ENCODE results near the gene NISCH.

Gene NISCH

GRCh38 chr3:52527732-52528585 is 72.6 kb downstream of the NISCH start:
- DNase-seq, result peak in 1 of 5 donors; percentile 7

GRCh38 chr3:52528586-52529375 is 73.4 kb downstream of the NISCH start:
- DNase-seq, result peak in 1 of 5 donors; percentile 6

- no peak for DNase-seq
Measured at GRCh38 chr3:52529376-52530333, 74.3 kb downstream of the NISCH start.

GRCh38 chr3:52530918-52531826 is 75.8 kb downstream of the NISCH start:
- DNase-seq, result no peak

- DNase-seq, result no peak
Measured at GRCh38 chr3:52531860-52532516, 76.6 kb downstream of the NISCH start.

GRCh38 chr3:52532517-52532837 is 77.1 kb downstream of the NISCH start:
- no peak for DNase-seq

GRCh38 chr3:52532838-52533622 is 77.6 kb downstream of the NISCH start:
- no peak for DNase-seq

GRCh38 chr3:52533623-52534280 is 78.3 kb downstream of the NISCH start, which contains the start of gene NT5DC2:
Gene NT5DC2 (minus strand): TSS chr3:52533857. CDS start chr3:52533737, 120 bp downstream.
- DNase-seq, result peak; percentile 35 to 69 (median 38)

GRCh38 chr3:52534281-52535183 is 79.1 kb downstream of the NISCH start:
- DNase-seq, result no peak

- DNase-seq, result no peak
Measured at GRCh38 chr3:52535411-52536111, 80.2 kb downstream of the NISCH start.

- no peak for DNase-seq
Measured at GRCh38 chr3:52536112-52536368, 80.6 kb downstream of the NISCH start.

GRCh38 chr3:52536369-52537164 is 81.2 kb downstream of the NISCH start, which contains the start of gene UQCC5:
Gene UQCC5 (plus strand): TSS chr3:52536605. CDS start chr3:52536756, 151 bp downstream.
- DNase-seq, result peak; percentile 94 to 99 (median 95)

- DNase-seq, result no peak
Measured at GRCh38 chr3:52537165-52537620, 81.8 kb downstream of the NISCH start.

GRCh38 chr3:52537726-52538421 is 82.5 kb downstream of the NISCH start:
- no peak for DNase-seq

GRCh38 chr3:52539010-52539653 is 83.7 kb downstream of the NISCH start:
- no peak for DNase-seq

- no peak for DNase-seq
Measured at GRCh38 chr3:52541050-52541449, 85.6 kb downstream of the NISCH start.

Data from T-helper 1 cell (primary cell).